Effector memory CD4-positive, alpha-beta T cell (primary cell): ENCODE data around the gene LCE4A.

Source experiments
- DNase-seq, 3 donors: peaks; one replicate each; pipeline ENCODE4 v3.0.0-alpha.2; 2020
- H3K27ac ChIP-seq: 2 replicates; pipeline ENCODE4 v1.7.0; 2013; ENCODE audit warnings: mild to moderate bottlenecking, low read length, moderate library complexity; ENCODE audit not compliant: insufficient read depth, poor library complexity, severe bottlenecking
- H3K27me3 ChIP-seq: replicated peaks from 2 replicates; pipeline ENCODE4 v1.7.0; 2013; ENCODE audit warnings: mild to moderate bottlenecking, low read length; ENCODE audit not compliant: insufficient read depth, control insufficient read depth, poor library complexity, severe bottlenecking
- H3K36me3 ChIP-seq: 2 replicates; pipeline ENCODE4 v1.7.0; 2013; ENCODE audit warnings: mild to moderate bottlenecking, low read length, moderate library complexity; ENCODE audit not compliant: control insufficient read depth, insufficient read depth
- H3K4me1 ChIP-seq: 2 replicates; pipeline ENCODE4 v1.7.0; 2013; ENCODE audit warnings: low read length, mild to moderate bottlenecking; ENCODE audit not compliant: control insufficient read depth, insufficient read depth, poor library complexity, severe bottlenecking
- H3K4me3 ChIP-seq: 2 replicates; pipeline ENCODE4 v1.7.0; 2013; ENCODE audit warnings: low read length, low read depth, mild to moderate bottlenecking; ENCODE audit not compliant: insufficient read depth, poor library complexity, severe bottlenecking
- H3K9me3 ChIP-seq: 2 replicates; pipeline ENCODE4 v1.7.0; 2013; ENCODE audit warnings: mild to moderate bottlenecking, low read length, moderate library complexity; ENCODE audit not compliant: control insufficient read depth

Gene LCE4A

GRCh38 chr1:152743371-152744145, 35.6 kb downstream of the LCE4A start:
- Histone ChIP-seq H3K4me1 (no peaks in the 10 kb centered on the region), H3K9me3 (no peaks in the 10 kb centered on the region), H3K36me3 (no peaks in the 10 kb centered on the region), H3K4me3 (no peak overlapping the region), H3K27ac (no peak overlapping the region), H3K27me3 (no peaks in the 10 kb centered on the region)
- DNase-seq = no peak

GRCh38 chr1:152745289-152745704, 37.3 kb downstream of the LCE4A start:
- Histone ChIP-seq H3K4me1 (no peaks in the 10 kb centered on the region), H3K9me3 (no peaks in the 10 kb centered on the region), H3K27me3 (peaks cover under 1% of the 10 kb centered on the region), H3K27ac (no peak overlapping the region), H3K4me3 (no peak overlapping the region), H3K36me3 (no peaks in the 10 kb centered on the region)
- no peak for DNase-seq

- no peaks in the 10 kb centered on the region for H3K4me1 ChIP-seq
- no peaks in the 10 kb centered on the region for H3K36me3 ChIP-seq
- no peaks in the 10 kb centered on the region for H3K9me3 ChIP-seq
- H3K27ac ChIP-seq = no peak overlapping the region
- no peak overlapping the region for H3K4me3 ChIP-seq
- H3K27me3 ChIP-seq = peaks cover 5% of the 10 kb centered on the region
- no peak for DNase-seq
These were observed 37.9 kb downstream of the LCE4A start for GRCh38 chr1:152745765-152746444.

GRCh38 chr1:152747831-152748230, 39.9 kb downstream of the LCE4A start:
- DNase-seq = no peak
- no peaks in the 10 kb centered on the region for H3K9me3 ChIP-seq
- H3K4me1 ChIP-seq = no peaks in the 10 kb centered on the region
- H3K27me3 ChIP-seq = peaks cover 5% of the 10 kb centered on the region
- H3K36me3 ChIP-seq = no peaks in the 10 kb centered on the region
- H3K4me3 ChIP-seq = no peak overlapping the region
- H3K27ac ChIP-seq = no peak overlapping the region

GRCh38 chr1:152752225-152752624, 44.3 kb downstream of the LCE4A start:
- H3K27me3 ChIP-seq = peaks cover 8% of the 10 kb centered on the region
- H3K27ac ChIP-seq = no peak overlapping the region
- H3K36me3 ChIP-seq = no peaks in the 10 kb centered on the region
- no peaks in the 10 kb centered on the region for H3K9me3 ChIP-seq
- no peak overlapping the region for H3K4me3 ChIP-seq
- H3K4me1 ChIP-seq = no peaks in the 10 kb centered on the region
- DNase-seq = no peak

- Histone ChIP-seq H3K36me3 (no peaks in the 10 kb centered on the region), H3K27me3 (peaks cover 8% of the 10 kb centered on the region), H3K9me3 (no peaks in the 10 kb centered on the region), H3K4me3 (no peak overlapping the region), H3K4me1 (no peaks in the 10 kb centered on the region), H3K27ac (no peak overlapping the region)
- no peak for DNase-seq
These were observed 45.6 kb downstream of the LCE4A start for GRCh38 chr1:152753586-152753985.

- no peaks in the 10 kb centered on the region for H3K9me3 ChIP-seq
- no peaks in the 10 kb centered on the region for H3K4me1 ChIP-seq
- DNase-seq = no peak
- no peak overlapping the region for H3K27ac ChIP-seq
- no peak overlapping the region for H3K4me3 ChIP-seq
- no peaks in the 10 kb centered on the region for H3K36me3 ChIP-seq
- peaks cover 3% of the 10 kb centered on the region for H3K27me3 ChIP-seq
These were observed 48.9 kb downstream of the LCE4A start for GRCh38 chr1:152756872-152757271.

GRCh38 chr1:152757747-152758146, 49.8 kb downstream of the LCE4A start, which contains the start of gene KPRP:
KPRP (plus strand) TSS chr1:152758025; CDS start chr1:152759589, 1,564 bp downstream.
- Histone ChIP-seq H3K36me3 (no peaks in the 10 kb centered on the region), H3K27ac (no peak within 1 kb of the TSS), H3K4me1 (no peaks in the 10 kb centered on the region), H3K4me3 (no peak within 1 kb of the TSS), H3K27me3 (peaks cover 3% of the 10 kb centered on the region), H3K9me3 (no peaks in the 10 kb centered on the region)
- DNase-seq = no peak

- Histone ChIP-seq H3K4me1 (no peaks in the 10 kb centered on the region), H3K9me3 (no peaks in the 10 kb centered on the region), H3K27me3 (peaks cover 3% of the 10 kb centered on the region), H3K4me3 (no peak overlapping the region), H3K36me3 (no peaks in the 10 kb centered on the region), H3K27ac (no peak overlapping the region)
- DNase-seq = no peak
These were observed 50.7 kb downstream of the LCE4A start for GRCh38 chr1:152758636-152759035.
